ENCODE measurements around the gene KCNG1. TPM values are rescaled to one million over a fixed set of nuclear protein-coding genes. Genes with fewer than 3 reads are reported as not detected.
A peak's percentile ranks its signal among the peaks of the same experiment; 100 is the strongest.

KCNG1 gene
- total and polyA plus RNA-seq, 2 of the 4 experiments (the other 2 are of a cell fraction), result 23.7 to 51.4 TPM

GRCh38 chr20:51034988-51035656, 12.2 kb upstream of the KCNG1 start:
- ATAC-seq (ENCODE audit: low read depth), result no peak
- Histone ChIP-seq H2AK9ac (replicated peaks; ENCODE audit: low read depth, low read length, poor library complexity) (no peak overlapping the region), H2AFZ (replicated peaks; ENCODE audit: low read length, poor library complexity) (no peak overlapping the region), H3K27ac (ENCODE audit: insufficient read depth, low read length) (peak overlapping the region; percentile 33), H3K36me3 (ENCODE audit: control insufficient read depth, insufficient read depth, low read length) (no peaks in the 10 kb centered on the region), H3K4me2 (ENCODE audit: low read depth, low read length) (no peak overlapping the region), H2BK5ac (ENCODE audit: low read depth, low read length, poor library complexity, severe bottlenecking) (peak overlapping the region; percentile 22), H3K27me3 (ENCODE audit: control insufficient read depth, insufficient read depth, low read length) (peaks cover 5% of the 10 kb centered on the region; the same call in 1 of the 2 replicates), H3K9ac (ENCODE audit: low read depth, low read length) (no peak overlapping the region), H4K20me1 (ENCODE audit: insufficient read depth, low read length) (no peaks in the 10 kb centered on the region), H3K56ac (ENCODE audit: extremely low read depth, insufficient read depth, low read length) (no peak overlapping the region), H2BK120ac (ENCODE audit: low read depth, low read length) (peak overlapping the region; percentile 96), H3K18ac (ENCODE audit: low read depth, low read length) (peak overlapping the region; percentile 79), H3K23ac (ENCODE audit: low read depth, low read length) (no peak overlapping the region), H3K79me1 (ENCODE audit: low read depth in 1 of 2, low read length in 2 of 2) (no peaks in the 10 kb centered on the region), H2BK15ac (ENCODE audit: low read depth, low read length) (peak overlapping the region; percentile 98; the same call in 2 of the 3 replicates), H4K91ac (ENCODE audit: insufficient read depth, low read depth, low read length) (peak overlapping the region; percentile 85), H3K4ac (ENCODE audit: low read depth, low read length) (peak overlapping the region; percentile 94), H3K4me1 (ENCODE audit: control insufficient read depth, insufficient read depth, low read length) (peaks cover 10% of the 10 kb centered on the region), H3K14ac (replicated peaks; ENCODE audit: low read depth, low read length) (peak overlapping the region; percentile 82), H2BK20ac (ENCODE audit: low read depth, low read length) (peak overlapping the region; percentile 98), H3K9me1 (ENCODE audit: insufficient read depth, low read length) (peaks cover 14% of the 10 kb centered on the region), H3K9me3 (ENCODE audit: control insufficient read depth, insufficient read depth, low read length) (no peaks in the 10 kb centered on the region), H3K4me3 (ENCODE audit: insufficient read depth, low read depth, low read length) (no peak overlapping the region), H2AK5ac (ENCODE audit: low read depth, low read length) (peak overlapping the region; percentile 79), H4K8ac (ENCODE audit: low read depth in 2 of 2, low read length in 2 of 2) (peak overlapping the region; percentile 62 to 80; a peak in 3 of 4 replicates), H4K5ac (ENCODE audit: low read depth, low read length) (peak overlapping the region; percentile 91)
- POLR2A ChIA-PET (ENCODE audit: unreplicated experiment), result no interaction called here
- CTCF ChIA-PET, result no interaction called here
- DNase-seq, result no peak
- WGBS, 2 experiments (ENCODE audit: extremely low coverage in 2 of 2, insufficient read length in 1 of 2), result 81% methylated on average over 2 of the region's 9 CpGs; no CpG with 5 or more reads in 1 of the 2 experiments
- intact Hi-C loops (cut with micrococcal nuclease), result no loop called here
- dilution Hi-C loops (cut with HindIII; ENCODE audit: low sequenced_read_pairs, unreplicated experiment), result no loop called here
- no TSS peak for BruUV-seq (replicated peaks)
- TF ChIP-seq MAFK (IDR thresholded peaks at IDR 0.05; ENCODE audit: low read depth, low read length) (no peak), USF2 (IDR thresholded peaks at IDR 0.05; ENCODE audit: low read depth, low read length) (no peak)
- in situ Hi-C loops (cut with MboI; ENCODE audit: low sequenced_read_pairs), result no loop called here

Measured in IMR-90 (cell line).